NT2/D1 (cell line): ENCODE results near the gene CHRNA3.

ENCODE experiments used
- YY1 ChIP-seq: IDR thresholded peaks from 2 replicates; pipeline ENCODE4 v1.6.1; 2011; ENCODE audit not compliant: insufficient read length, insufficient read depth
- ZNF274 ChIP-seq: IDR thresholded peaks from 2 replicates; pipeline ENCODE4 v1.6.1; 2011; ENCODE audit warnings: mild to moderate bottlenecking, low read depth, low read length

GRCh38 chr15:78614021-78614420 lies 6.8 kb downstream of the CHRNA3 start:
- TF ChIP-seq ZNF274, result no peak
- no peak for TF ChIP-seq YY1
